ENCODE results near the gene FPR3.

DNA sequence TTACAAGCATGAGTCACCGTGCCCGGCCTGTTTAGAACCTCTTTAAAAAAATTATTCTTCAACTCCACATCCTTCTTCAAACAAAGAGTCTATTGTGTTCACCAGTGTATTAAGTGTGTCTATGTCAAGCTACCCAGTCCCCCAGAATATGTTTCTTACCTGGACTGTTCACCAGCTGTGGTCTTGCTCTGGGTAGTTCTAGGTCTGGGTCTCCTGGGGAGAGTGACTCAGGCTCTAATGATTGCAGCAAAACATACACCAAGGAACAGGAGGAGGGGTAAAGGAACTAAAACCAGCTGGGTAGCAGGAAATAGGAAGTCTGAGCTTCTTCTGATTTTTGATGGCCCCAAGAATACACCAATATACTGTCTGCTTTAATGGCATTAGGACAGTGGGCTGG, 43.3 kb upstream of the FPR3 start, which contains the start of gene FPR1:
- TF ChIP-seq YY1 (IDR thresholded peaks at IDR 0.05; ENCODE audit: low read depth) (no peak), TAF1 (IDR thresholded peaks at IDR 0.05; ENCODE audit: low read depth) (no peak), TCF12 (IDR thresholded peaks at IDR 0.05; ENCODE audit: low read depth) (no peak), EP300 (IDR thresholded peaks at IDR 0.05; ENCODE audit: borderline replicate concordance) (no peak), EGR1 (IDR thresholded peaks at IDR 0.05) (no peak), RAD21 (IDR thresholded peaks at IDR 0.05; ENCODE audit: low read depth) (no peak)

Data from Ishikawa (cell line).